A673 (cell line): Measurements from ENCODE around the gene TOMM40.

Experiments
- EZH2 ChIP-seq: fragments of 200-600 bp; sonication (generic); IDR thresholded peaks from 2 replicates; pipeline ENCODE4 v1.6.1; 2017; ENCODE audit warnings: borderline replicate concordance, low read depth, mild to moderate bottlenecking, mixed read lengths, antibody characterized with exemption, low read length; ENCODE audit not compliant: poor library complexity, severe bottlenecking
- TF ChIP-seq, protein P1 (sequence below): fragments of 300-800, 200-600 bp; sonication (generic); conservative IDR thresholded peaks from 2 replicates; pipeline ENCODE4 v1.5.1; 2017; ENCODE audit warnings: low read depth, mild to moderate bottlenecking, antibody characterized with exemption, low read length, moderate library complexity, mixed read lengths

- TF ChIP-seq, protein P1, sequence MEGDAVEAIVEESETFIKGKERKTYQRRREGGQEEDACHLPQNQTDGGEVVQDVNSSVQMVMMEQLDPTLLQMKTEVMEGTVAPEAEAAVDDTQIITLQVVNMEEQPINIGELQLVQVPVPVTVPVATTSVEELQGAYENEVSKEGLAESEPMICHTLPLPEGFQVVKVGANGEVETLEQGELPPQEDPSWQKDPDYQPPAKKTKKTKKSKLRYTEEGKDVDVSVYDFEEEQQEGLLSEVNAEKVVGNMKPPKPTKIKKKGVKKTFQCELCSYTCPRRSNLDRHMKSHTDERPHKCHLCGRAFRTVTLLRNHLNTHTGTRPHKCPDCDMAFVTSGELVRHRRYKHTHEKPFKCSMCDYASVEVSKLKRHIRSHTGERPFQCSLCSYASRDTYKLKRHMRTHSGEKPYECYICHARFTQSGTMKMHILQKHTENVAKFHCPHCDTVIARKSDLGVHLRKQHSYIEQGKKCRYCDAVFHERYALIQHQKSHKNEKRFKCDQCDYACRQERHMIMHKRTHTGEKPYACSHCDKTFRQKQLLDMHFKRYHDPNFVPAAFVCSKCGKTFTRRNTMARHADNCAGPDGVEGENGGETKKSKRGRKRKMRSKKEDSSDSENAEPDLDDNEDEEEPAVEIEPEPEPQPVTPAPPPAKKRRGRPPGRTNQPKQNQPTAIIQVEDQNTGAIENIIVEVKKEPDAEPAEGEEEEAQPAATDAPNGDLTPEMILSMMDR: no peak
- TF ChIP-seq EZH2: no peak
Observed at GRCh38 chr19:44865196-44865767, 25.8 kb upstream of the TOMM40 start.
